Astrocyte (in vitro differentiated cells and primary cell): ENCODE results near the gene TBX18. TPM values are rescaled to one million over a fixed set of nuclear protein-coding genes. Genes with fewer than 3 reads are reported as not detected.

Source experiments
- DNase-seq: peaks from one replicate; pipeline ENCODE4 v3.0.0-alpha.2; 2010; ENCODE audit warnings: low read depth
- FAIRE-seq: peaks from 2 replicates; lab custom pipeline; 2011; peaks lifted over from hg19 to GRCh38; lab: Jason Lieb, UNC
- H2AFZ ChIP-seq: 2 replicates; pipeline ENCODE4 v1.6.0; 2012; ENCODE audit warnings: low read depth, low read length, inconsistent platforms
- H3K27ac ChIP-seq: 2 replicates; pipeline ENCODE4 v1.5.1; 2011; ENCODE audit warnings: low read depth, low read length, inconsistent platforms
- H3K27me3 ChIP-seq: 2 replicates; pipeline ENCODE4 v1.6.0; 2011; ENCODE audit warnings: low read length, inconsistent platforms; ENCODE audit not compliant: insufficient read depth
- H3K36me3 ChIP-seq: 2 replicates; pipeline ENCODE4 v1.5.1; 2011; ENCODE audit warnings: low read length, inconsistent platforms; ENCODE audit not compliant: insufficient read depth
- H3K4me1 ChIP-seq: 2 replicates; pipeline ENCODE4 v1.5.1; 2011; ENCODE audit warnings: low read length, inconsistent platforms; ENCODE audit not compliant: insufficient read depth
- H3K4me2 ChIP-seq: 2 replicates; pipeline ENCODE4 v1.6.0; 2012; ENCODE audit warnings: low read length, inconsistent platforms
- H3K4me3 ChIP-seq: 2 replicates; pipeline ENCODE4 v1.5.1; 2011; ENCODE audit warnings: low read depth, mild to moderate bottlenecking, low read length, inconsistent platforms; ENCODE audit not compliant: insufficient read depth
- H3K79me2 ChIP-seq: 2 replicates; pipeline ENCODE4 v1.6.0; 2012; ENCODE audit warnings: mild to moderate bottlenecking, low read length, inconsistent platforms; ENCODE audit not compliant: insufficient read depth
- H3K9ac ChIP-seq: 2 replicates; pipeline ENCODE4 v1.6.0; 2012; ENCODE audit warnings: mild to moderate bottlenecking, low read length, inconsistent platforms
- H3K9me3 ChIP-seq: 2 replicates; pipeline ENCODE4 v1.5.1; 2012; ENCODE audit warnings: low read depth, mild to moderate bottlenecking, low read length, inconsistent platforms; ENCODE audit not compliant: insufficient read depth
- H4K20me1 ChIP-seq: 2 replicates; pipeline ENCODE4 v1.6.0; 2012; ENCODE audit warnings: low read length, inconsistent platforms; ENCODE audit not compliant: insufficient read depth
- H3K27ac Mint-ChIP-seq: one replicate; pipeline ENCODE4 v1.8.0; 2021; ENCODE audit warnings: mild to moderate bottlenecking, mixed read lengths; ENCODE audit not compliant: unreplicated experiment
- H3K27me3 Mint-ChIP-seq: one replicate; pipeline ENCODE4 v1.8.0; 2021; ENCODE audit warnings: low read depth, mixed read lengths; ENCODE audit not compliant: unreplicated experiment
- H3K36me3 Mint-ChIP-seq: one replicate; pipeline ENCODE4 v1.8.0; 2021; ENCODE audit warnings: low read depth, mixed read lengths; ENCODE audit not compliant: unreplicated experiment
- H3K4me1 Mint-ChIP-seq: one replicate; pipeline ENCODE4 v1.8.0; 2021; ENCODE audit warnings: low read depth, mixed read lengths; ENCODE audit not compliant: unreplicated experiment
- H3K4me3 Mint-ChIP-seq: one replicate; pipeline ENCODE4 v1.8.0; 2021; ENCODE audit warnings: mild to moderate bottlenecking, moderate library complexity, mixed read lengths; ENCODE audit not compliant: unreplicated experiment
- H3K9me3 Mint-ChIP-seq: one replicate; pipeline ENCODE4 v1.8.0; 2021; ENCODE audit warnings: mild to moderate bottlenecking, mixed read lengths; ENCODE audit not compliant: unreplicated experiment
- EZH2 ChIP-seq: IDR thresholded peaks from 2 replicates; pipeline ENCODE4 v1.6.1; 2012; ENCODE audit warnings: mild to moderate bottlenecking, low read length, inconsistent platforms; ENCODE audit not compliant: insufficient read depth
- total RNA-seq: library from RNA; stranded (reverse); gene quantifications from 2 replicates; pipeline ENCODE4 v1.2.1, GENCODE V29; 2021
- TF ChIP-seq, protein P1 (sequence below): IDR thresholded peaks from 2 replicates; pipeline ENCODE4 v1.5.1; 2011; ENCODE audit warnings: low read depth, mild to moderate bottlenecking, inconsistent platforms, low read length, moderate library complexity; ENCODE audit not compliant: insufficient read depth

The TBX18 gene
- total RNA-seq, 1 donor from 2014 or later = 12.5 TPM

DNA sequence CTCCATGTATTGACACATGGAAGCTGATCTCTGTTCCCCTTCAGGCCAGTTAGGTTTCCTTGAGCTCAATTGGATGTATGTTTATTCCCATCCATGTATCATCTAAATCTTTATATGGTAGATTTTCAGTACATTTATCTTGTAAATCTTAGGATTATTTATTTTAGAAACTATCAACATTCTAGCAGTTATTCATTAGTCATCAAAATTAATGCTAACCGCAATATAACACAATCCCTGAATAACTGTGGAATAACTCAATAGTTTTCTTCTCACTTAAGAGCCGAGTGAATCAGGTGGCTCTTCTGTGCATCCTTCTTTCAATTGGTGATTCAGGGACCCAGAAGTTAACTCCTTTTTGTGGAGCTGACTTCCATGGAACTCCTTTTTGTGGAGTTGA is 15.5 kb upstream of the TBX18 start:
- no peaks in the 10 kb centered on the region for H4K20me1 ChIP-seq
- no peaks in the 10 kb centered on the region for H3K36me3 Mint-ChIP-seq
- no peak overlapping the region for H3K4me3 Mint-ChIP-seq
- no peaks in the 10 kb centered on the region for H3K79me2 ChIP-seq
- no peaks in the 10 kb centered on the region for H3K9me3 Mint-ChIP-seq
- FAIRE-seq = no peak
- peaks cover 91% of the 10 kb centered on the region for H3K27me3 Mint-ChIP-seq
- H3K27me3 ChIP-seq = peaks cover 27% of the 10 kb centered on the region
- no peak overlapping the region for H2AFZ ChIP-seq
- H3K36me3 ChIP-seq = no peaks in the 10 kb centered on the region
- H3K4me3 ChIP-seq = no peak overlapping the region
- no peak overlapping the region for H3K9ac ChIP-seq
- no peak overlapping the region for H3K4me2 ChIP-seq
- no peak overlapping the region for H3K27ac Mint-ChIP-seq
- no peak for TF ChIP-seq EZH2
- TF ChIP-seq, protein P1, sequence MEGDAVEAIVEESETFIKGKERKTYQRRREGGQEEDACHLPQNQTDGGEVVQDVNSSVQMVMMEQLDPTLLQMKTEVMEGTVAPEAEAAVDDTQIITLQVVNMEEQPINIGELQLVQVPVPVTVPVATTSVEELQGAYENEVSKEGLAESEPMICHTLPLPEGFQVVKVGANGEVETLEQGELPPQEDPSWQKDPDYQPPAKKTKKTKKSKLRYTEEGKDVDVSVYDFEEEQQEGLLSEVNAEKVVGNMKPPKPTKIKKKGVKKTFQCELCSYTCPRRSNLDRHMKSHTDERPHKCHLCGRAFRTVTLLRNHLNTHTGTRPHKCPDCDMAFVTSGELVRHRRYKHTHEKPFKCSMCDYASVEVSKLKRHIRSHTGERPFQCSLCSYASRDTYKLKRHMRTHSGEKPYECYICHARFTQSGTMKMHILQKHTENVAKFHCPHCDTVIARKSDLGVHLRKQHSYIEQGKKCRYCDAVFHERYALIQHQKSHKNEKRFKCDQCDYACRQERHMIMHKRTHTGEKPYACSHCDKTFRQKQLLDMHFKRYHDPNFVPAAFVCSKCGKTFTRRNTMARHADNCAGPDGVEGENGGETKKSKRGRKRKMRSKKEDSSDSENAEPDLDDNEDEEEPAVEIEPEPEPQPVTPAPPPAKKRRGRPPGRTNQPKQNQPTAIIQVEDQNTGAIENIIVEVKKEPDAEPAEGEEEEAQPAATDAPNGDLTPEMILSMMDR = no peak
- no peaks in the 10 kb centered on the region for H3K4me1 ChIP-seq
- H3K27ac ChIP-seq = no peak overlapping the region
- H3K9me3 ChIP-seq = no peaks in the 10 kb centered on the region
- no peaks in the 10 kb centered on the region for H3K4me1 Mint-ChIP-seq
- no peak for DNase-seq

DNA sequence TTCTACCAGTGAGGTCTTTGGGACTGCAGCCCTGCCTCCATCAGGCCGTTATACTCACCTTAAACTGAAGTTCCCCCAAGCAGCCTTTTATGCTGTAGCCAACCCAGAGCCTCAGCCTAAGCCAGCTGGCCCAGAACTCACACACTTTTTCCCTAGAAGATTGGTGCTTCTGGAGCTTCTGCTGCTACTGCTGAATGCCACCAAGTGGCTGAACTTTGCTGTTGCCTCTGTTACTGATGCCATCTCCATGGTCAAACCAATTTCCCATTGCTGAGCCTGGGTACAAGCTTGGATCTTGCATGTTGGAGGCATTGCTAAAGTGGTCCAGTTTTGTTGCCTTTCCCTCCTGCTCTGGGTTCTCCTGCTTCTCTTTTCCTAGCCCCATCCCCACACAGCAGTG is 15.0 kb upstream of the TBX18 start:
- TF ChIP-seq, protein P1 = no peak
- TF ChIP-seq EZH2 = no peak
- Mint-ChIP-seq H3K36me3 (no peaks in the 10 kb centered on the region), H3K4me1 (no peaks in the 10 kb centered on the region)

DNA sequence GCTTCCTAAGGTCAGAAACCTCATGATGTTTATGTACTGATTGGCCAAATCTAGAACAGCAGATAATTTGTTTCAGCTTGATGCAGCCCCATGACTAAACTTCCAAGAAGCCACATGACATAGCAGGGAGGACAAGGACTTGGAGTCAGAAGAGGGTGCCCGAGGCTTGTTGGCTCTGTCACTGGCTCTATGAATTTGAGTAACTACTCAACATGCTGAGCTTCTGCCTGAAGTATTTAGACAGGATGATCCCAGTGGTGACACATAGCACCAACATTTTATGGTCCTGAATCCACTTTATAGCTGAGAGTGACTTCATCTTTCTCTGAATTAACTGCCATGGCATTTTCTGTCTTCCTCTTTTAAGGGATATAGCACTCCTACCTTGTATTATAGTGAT is 13.5 kb upstream of the TBX18 start:
- H3K36me3 ChIP-seq = no peaks in the 10 kb centered on the region
- no peaks in the 10 kb centered on the region for H3K4me1 Mint-ChIP-seq
- TF ChIP-seq EZH2 = no peak
- TF ChIP-seq, protein P1 = no peak
- peaks cover 2% of the 10 kb centered on the region for H4K20me1 ChIP-seq
- H3K4me3 ChIP-seq = no peak overlapping the region
- no peak overlapping the region for H2AFZ ChIP-seq
- no peak overlapping the region for H3K27ac Mint-ChIP-seq
- peak; percentile 90 for FAIRE-seq
- no peaks in the 10 kb centered on the region for H3K9me3 ChIP-seq
- H3K9me3 Mint-ChIP-seq = no peaks in the 10 kb centered on the region
- no peak overlapping the region for H3K27ac ChIP-seq
- H3K9ac ChIP-seq = no peak overlapping the region
- no peaks in the 10 kb centered on the region for H3K4me1 ChIP-seq
- no peak for DNase-seq
- H3K79me2 ChIP-seq = peaks cover 5% of the 10 kb centered on the region
- peaks cover 37% of the 10 kb centered on the region for H3K27me3 ChIP-seq
- H3K36me3 Mint-ChIP-seq = no peaks in the 10 kb centered on the region
- peaks cover 77% of the 10 kb centered on the region for H3K27me3 Mint-ChIP-seq
- H3K4me2 ChIP-seq = no peak overlapping the region
- H3K4me3 Mint-ChIP-seq = no peak overlapping the region

More for the DNA sequence above, 15.0 kb upstream of the TBX18 start:
- H3K27ac Mint-ChIP-seq = peak overlapping the region; percentile 75
- Histone ChIP-seq H3K79me2 (no peaks in the 10 kb centered on the region), H3K4me2 (no peak overlapping the region), H3K4me1 (no peaks in the 10 kb centered on the region), H3K9ac (no peak overlapping the region), H2AFZ (no peak overlapping the region), H3K27ac (no peak overlapping the region), H3K27me3 (peaks cover 28% of the 10 kb centered on the region), H3K9me3 (no peaks in the 10 kb centered on the region), H3K4me3 (no peak overlapping the region), H3K36me3 (no peaks in the 10 kb centered on the region), H4K20me1 (no peaks in the 10 kb centered on the region)
- no peak for FAIRE-seq
- no peaks in the 10 kb centered on the region for H3K9me3 Mint-ChIP-seq
- DNase-seq = no peak
- peaks cover 88% of the 10 kb centered on the region for H3K27me3 Mint-ChIP-seq
- no peak overlapping the region for H3K4me3 Mint-ChIP-seq
